A204.1 (cell line): ENCODE data around the gene WIPF1.

Experiments
- FAIRE-seq: peaks from 2 replicates; lab custom pipeline; 2012; peaks lifted over from hg19 to GRCh38; lab: Jason Lieb, UNC

The WIPF1 gene

DNA sequence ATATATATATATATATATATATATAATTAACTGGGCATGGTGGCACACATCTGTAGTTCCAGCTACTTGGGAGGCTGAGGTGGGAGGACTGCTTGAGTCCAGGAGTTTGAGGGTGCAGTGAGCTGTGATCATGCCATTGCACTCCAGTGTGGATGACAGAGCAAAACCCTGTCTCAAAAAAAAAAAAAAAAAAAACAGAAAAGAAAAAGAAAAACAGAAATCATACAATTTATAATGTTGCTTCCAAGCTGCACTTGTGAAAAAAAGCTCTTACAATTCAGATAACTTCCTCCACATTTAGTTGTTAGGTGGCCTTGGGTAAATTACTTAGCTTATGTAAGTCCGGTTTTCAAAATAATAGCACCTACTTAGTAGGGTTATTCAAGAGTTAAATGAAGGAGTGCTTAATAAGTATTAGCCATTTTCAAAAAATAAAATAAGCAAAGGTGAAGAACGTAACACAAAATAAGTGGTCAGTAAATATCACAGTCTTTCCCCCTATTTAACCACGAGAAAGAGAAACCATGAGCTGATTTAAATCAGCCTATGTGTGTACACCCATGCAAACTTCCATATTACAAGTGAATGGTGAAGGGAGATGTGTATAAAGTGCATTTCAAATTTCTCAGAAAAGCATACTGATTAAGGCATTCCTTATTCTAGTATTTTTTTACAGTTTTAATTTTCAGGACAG, 2.3 kb downstream of the WIPF1 start:
- no peak for FAIRE-seq

DNA sequence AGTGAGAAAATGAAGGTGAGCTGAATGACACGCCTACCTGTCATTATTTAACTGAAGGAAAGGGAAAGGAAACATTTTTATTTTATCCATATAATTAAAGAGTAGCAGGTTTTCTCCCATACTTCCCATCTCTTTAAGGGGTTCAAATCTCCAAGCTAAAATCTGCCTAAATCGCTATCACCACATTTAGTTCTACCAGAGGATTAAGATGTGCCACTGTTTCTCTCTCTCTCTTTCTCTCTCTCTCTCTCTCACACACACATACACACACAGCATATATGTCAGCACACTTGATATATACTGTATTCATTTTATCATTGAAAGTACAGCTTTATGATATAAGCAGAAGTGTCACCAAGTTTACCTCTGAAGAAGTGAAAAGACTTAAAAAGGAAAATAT, 3.1 kb downstream of the WIPF1 start:
- no peak for FAIRE-seq

DNA sequence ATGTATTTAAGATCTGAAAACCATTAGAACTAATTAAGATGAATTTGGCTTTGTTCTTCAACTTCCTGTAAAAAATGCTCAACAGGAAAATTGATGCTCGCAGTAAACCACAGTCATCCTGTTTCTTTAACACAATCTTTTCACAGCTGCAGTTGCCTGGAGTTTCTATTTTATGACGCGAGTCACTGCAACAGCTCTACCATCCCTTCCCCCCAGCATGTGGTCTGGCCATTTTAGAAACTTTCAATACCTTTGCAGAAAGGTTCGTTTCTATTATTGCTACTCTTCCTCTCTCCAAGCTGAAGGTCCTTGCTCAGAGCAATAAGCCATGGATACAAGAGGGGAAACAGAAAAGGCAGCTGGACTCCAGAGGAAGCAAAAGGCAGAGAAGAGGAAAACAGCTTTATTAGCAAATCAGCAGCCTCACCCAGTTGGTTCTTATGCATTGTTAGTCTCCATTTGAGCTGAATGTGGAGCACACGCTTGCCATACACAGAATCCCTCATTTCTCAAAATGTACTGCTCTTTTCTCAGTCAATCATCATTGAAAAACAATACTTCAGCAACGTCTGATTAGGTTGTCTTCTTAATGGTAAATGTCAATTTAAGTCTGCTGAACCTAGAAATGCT, 3.9 kb downstream of the WIPF1 start:
- FAIRE-seq: no peak

DNA sequence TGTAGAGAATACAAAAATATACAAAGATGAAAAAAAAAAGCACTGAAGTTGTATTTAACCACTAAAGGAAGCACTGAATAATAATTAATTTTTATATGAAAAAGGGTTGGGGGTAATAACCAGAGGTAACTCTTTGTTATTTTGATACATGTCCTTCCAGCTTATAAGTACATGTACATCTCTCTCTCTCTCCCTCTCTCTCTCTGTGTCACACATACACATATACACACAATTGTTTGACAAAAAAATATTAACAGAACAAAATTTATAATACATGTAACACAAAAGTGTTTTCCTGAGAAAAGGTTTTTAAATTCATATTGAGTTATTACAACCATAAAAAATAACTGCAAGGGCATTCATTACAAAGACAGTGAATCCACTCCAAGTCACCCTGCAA, 4.6 kb downstream of the WIPF1 start:
- FAIRE-seq: no peak

DNA sequence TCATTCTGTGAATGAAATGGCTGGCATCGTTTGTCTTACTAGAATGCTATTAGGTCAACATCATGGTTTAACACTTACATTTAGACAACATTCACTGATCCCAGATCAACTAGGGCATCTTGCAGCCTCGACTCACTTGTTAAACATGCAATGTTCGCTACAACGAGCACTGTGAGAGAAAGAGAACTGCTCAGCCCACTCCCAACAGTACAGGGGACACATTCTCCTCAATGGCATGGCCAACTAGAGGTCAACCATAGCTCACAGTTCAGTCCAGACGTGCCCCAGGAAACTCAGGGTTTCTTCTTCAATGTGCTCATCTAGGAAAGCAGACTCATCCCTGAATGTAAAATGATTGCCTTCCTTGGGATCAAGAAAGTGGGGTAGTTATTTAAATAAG, 5.9 kb downstream of the WIPF1 start:
- FAIRE-seq: no peak

DNA sequence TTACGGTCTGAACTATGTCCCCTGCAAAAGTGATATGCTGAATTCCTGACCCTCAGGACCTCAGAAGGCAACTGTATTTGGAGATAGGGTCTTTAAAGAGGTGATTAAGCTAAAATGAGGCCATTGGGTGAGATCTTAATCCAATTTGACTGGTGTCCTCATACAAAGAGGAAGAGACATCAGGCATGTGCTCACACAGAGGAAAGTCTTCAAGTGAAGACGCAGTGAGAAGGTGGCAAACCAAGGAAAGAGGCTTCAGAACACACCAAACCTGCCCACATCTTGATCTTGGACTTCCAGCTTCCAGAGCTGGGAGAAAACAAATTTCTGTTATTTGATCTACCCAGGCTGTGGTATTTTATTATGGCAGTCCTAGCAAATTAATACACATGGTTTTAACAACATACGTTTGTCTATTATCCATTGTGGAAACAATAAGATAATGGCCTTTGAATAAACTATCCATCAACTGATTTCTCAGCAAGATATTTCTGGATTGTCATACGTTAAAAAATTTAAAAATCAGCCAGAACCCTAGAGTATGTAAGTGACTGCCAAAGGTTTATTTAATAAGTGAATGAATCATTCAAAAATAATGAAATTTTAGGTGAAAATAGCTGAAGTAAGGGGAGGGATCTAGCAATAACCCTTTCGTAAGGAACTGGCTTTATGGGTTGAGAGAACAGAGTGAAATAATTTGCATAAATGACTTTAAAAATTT, 6.5 kb downstream of the WIPF1 start:
- no peak for FAIRE-seq

DNA sequence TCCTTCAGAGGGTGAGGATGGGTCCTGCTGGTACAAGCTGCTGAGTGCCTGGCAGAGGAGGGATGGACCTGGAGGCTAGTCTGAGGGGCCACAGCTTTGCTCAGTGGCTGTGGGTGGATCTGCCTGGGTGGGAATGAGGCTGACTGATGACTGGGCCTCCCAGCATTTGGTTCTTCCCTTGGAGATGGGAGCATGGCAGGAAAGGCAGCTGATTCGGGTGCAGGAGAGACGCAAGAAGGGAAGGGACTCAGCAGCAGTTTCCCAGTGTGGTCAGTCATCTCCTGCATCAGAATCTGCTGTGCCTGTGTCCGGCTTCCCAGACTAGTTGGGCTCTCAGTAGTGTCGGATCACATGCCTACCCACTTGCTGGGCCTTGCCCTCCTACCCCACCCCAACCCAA, 7.3 kb downstream of the WIPF1 start:
- FAIRE-seq: no peak

DNA sequence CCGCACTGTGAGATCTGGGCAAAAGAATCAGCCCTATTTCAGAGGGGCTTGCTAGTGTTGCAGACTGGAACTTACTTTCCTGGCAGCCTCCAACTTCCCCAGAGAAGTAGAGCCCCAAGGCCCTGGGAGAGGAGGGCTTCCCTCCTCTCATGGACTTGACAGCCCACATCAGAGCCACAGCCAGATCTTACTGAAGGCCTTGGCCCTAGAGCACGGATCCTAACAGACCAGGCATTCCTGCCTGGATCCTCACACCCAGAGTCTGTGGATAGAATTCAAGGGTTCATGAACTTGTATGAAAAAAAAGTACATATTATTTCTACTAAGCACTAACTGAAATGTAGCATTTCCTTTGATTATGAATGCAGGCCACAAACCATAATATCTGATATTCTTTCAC, 8.3 kb downstream of the WIPF1 start:
- no peak for FAIRE-seq

DNA sequence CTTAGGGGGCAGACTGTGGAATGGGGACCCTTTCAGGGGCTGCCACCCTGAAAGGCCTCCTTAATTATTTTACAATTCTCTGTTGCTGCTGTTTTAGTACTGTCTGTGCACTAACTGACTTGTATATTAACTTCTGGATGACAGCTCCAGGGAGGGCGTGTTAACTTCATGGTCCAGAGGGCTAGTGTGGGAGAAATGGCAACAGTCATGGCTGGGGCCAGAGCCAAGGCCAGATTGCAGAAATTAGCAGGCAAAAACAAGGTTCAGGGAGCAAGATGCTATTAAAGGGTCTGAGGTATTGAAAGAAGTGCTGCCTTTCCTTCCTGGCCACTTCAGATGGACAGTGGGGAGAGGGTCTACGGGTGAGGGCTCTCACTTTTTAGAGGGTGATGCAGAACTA, 9.1 kb downstream of the WIPF1 start:
- FAIRE-seq: no peak

DNA sequence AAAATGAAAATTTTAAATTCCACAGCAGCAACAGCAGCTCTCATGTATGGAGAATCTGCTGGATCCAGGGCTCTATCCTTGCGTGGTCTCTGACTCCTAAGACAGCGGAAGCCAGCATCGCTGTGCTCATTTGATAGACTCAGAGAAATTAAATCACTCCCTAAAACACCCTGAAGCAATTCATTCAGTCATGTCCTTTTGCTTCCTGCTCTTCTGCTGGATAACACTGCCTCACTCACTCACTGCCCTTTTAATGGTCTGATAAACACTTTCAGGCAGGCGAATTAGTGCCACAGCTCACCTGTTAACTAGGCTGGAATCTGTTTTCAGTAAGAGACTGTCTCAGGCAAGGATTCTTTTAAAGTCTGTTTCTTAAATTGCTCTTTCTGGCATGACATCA, 10.0 kb downstream of the WIPF1 start:
- FAIRE-seq: no peak

DNA sequence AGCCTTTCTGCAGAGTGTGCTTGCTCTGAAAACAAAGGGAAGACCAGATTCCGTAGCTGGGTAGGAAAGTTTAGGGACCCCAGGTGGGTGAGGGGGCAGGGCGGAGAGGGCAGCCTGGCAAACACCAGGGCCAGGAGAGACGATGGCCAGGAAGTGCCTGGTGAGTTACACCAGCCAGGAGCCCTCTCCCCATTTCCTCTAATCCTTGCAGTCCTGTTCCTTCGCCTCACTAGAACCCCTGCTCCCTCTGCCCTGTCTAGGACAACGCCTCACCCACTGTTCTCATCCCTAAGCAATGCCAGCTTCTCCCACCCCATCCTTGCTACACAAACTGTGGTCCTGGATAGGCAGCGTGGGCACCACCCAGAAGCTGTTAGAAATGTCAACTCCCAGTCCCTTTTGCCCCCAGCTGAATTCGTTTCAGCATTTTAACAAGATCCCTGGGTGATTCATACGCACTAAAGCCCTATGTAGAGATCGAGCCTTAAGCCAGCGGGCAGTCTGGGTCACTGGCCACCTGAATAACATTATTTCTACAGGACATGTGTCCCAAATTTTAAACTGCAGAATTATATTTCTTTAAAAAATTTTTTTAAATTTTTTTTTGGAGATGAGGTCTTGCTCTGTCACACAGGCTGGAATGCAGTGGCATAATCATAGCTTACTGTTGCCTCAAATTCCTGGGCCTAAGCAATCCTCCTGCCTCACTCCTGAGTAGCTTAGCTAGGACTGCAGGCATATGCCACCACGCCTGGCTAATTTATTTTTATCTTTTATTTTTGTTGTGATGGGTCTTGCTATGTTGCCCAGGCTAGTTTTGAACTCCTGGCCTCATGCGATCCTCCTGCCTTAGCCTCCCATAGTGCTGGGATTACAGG, 10.9 kb downstream of the WIPF1 start:
- FAIRE-seq: no peak

DNA sequence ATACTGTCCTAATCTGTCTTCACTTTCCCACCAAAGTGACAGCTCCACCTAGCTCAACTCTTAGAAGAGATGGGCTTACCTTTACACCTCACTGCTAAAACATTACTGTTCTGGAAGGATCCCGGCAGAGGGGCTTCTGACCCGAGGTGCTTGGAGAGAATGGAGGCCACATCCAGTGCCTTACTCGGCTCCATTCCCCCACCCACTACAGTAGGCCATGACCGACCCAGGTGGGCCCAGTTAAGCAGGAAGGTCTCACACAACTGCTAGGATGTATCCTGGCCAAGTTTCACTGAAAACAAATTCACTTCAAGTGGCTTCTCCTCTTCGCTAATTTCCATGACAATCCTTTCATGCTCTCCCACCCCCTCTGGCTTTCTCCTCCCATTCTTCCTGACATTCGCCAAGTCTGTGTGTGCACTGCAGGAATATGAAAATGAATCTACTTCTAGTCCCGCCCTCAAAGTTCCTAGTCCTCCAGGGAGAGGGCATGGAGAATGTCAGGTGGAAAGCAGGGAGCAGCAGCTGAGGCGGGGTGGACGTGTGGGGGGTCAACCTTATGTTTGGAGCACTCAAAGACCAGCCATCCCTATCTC, 11.8 kb downstream of the WIPF1 start:
- FAIRE-seq: no peak

DNA sequence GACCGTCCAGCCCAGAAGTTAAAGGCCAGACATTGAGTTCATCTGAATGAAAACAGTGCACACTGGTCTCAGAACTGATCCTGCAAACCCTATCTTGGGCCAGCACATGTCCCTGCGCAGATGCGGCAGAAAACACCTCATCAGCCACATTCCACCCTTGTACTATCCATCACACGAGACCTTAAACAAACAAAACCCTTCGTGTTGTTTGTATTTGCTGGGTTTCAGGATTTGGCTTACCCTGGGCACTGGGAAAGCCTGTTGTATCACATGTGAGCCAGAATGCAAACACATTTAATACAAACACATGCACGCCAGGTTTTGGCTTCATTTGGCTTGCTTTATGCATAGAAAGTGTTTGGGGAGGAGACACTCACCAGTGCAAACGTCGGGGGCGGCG, 12.5 kb downstream of the WIPF1 start:
- no peak for FAIRE-seq

DNA sequence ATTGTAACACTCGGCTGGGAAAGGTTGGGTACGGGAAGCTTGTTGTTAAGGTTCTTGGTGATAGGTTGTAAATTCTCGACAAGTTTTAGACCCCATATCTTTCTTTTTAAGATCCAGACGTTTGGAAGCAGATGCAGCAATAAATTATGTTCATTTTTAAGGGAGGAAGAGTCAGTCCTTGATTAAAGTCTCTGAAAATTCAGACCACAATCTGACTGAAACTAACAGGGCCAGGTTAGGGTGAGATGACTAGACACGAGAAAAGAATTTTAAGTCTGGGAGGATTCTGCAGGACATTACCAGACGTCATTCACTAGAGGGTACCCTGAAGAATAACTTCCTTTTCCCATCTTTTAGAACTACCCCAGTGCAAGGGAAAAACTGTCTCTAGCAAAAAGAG, 16.1 kb downstream of the WIPF1 start:
- no peak for FAIRE-seq

DNA sequence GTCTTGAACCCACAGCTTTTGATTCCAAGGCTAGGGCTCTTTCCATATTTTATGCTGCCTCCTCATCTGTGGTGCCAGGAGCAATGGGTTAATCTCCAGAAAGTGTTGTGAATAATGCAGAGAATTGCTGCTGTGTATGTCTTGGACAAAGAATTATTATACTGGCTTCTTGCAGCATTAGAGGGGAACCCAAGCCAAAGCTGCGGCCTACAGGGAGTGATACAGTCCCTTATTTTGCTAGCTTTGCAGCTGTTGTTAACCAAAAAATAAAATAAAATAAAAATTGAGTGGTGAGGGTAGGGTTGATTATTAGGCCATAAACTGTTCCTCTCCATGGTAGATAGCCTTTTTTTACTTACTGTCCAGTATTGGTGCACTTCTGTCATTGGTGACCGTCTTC, 16.7 kb downstream of the WIPF1 start:
- no peak for FAIRE-seq

DNA sequence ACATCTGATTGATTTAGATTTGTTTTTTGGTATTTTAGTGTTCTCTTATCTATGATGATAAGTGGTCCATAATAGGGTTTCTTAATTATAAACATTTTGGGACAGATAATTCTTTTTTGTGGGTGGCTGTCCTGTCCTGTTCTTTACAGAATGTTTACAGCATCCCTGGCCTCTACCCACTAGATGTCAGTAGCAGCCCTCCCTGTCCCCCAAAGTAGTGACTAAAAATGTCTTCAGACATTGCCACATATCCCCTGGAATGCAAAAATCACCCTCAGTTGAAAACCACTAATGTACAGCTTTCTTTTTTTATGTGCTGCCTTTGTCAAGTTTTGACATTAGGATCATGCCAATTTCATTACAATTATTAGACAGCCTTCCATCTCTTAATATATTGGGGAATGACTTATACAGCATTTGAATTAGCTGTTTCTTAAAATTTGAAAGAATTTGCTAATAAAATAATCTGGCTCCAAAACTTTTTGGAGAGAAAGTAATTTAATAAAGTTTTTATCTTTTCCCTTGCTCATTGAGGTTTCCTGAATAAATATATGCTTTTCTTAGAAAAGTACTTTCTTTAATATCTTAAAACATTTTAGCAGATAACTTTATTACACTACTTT, 19.5 kb downstream of the WIPF1 start:
- no peak for FAIRE-seq

DNA sequence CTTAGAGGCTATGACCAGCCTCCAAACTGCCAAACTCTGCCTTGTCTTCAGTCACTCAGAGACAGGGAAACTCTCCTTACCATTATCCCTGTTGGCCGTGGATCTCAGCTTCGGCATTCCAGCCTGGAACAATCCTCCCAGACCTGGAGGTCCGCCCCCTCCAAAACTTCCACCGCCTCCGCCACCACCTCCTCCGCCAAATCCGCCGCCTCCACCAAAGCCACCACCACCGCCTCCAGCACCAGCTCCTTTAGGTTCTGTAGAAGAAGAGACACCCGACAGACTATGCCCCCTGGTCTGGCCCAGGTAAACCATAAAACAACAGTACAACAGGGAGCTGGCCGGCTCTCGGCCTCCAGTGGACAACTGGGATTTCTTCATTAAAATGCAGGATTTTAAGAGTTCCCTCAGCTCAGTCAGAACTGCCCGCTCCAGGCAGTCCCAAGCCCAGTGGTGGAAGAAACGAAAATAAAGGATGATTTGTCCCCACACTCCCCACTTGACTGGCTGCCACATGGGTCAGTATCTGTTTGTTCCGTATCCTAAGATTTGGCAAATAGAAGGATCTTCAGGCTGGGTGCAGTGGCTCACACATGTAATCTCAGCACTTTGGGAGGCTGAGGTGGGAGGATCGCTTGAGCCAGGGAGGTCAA, 22.4 kb downstream of the WIPF1 start:
- FAIRE-seq: no peak

DNA sequence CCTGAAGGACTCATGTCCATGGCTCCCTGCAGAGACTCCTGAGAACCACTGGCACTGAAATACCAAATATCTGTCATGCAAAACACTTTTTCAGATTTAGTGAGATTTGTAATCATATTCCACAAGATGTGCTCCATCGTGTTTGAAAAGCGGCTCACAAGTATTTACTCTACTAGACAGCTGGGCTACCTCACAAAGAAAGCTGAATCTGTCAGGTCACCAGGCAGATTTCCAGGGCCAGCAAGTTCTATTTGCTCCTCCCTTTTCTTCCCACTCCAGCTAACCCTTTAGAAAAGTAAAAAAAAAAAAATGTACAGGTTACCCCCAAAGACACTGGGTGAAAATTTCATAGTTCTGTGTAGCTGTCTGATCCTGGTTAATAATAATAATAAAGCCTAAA, 22.9 kb downstream of the WIPF1 start:
- FAIRE-seq: no peak

DNA sequence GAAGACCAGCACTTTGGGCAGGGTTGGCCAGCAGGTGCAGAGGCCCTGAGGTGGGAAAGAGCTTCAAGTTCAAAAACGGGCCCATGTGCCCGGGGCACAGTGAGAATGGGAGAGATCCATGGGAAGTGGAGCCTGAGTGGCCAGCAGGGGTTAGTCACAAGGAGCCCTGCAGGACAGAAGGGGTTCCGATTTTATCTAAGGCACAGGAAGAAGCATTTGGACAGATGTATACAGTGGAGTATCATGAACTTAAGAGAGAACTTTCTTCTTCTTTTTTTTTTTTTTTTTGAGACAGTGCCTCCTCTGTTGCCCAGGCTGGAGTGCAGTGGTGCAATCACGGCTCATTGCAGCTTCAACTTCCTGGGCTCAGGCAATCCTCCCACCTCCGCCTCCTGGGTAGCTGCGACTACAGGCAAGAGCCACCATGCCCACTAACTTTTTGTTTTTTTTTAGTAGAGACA, 24.0 kb downstream of the WIPF1 start:
- FAIRE-seq: no peak

DNA sequence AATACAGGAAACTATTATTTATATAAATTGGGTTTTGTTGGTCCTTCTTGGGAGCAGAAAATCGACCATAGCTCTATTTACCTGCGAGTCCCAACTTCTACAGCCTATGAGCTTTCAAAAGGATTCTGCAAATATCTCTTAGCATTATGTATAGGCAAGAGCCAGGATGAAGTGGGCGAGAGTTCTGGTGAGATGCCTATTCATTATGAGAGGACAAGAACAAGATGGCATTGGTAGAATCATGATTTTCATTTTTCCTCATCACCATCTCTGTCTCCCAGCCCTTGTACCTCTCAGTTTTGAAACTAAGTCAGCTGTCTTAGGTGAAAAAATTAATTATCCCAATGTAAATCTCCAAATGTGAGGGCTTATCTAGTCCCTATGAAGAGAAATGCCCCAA, 25.0 kb downstream of the WIPF1 start:
- FAIRE-seq: no peak

DNA sequence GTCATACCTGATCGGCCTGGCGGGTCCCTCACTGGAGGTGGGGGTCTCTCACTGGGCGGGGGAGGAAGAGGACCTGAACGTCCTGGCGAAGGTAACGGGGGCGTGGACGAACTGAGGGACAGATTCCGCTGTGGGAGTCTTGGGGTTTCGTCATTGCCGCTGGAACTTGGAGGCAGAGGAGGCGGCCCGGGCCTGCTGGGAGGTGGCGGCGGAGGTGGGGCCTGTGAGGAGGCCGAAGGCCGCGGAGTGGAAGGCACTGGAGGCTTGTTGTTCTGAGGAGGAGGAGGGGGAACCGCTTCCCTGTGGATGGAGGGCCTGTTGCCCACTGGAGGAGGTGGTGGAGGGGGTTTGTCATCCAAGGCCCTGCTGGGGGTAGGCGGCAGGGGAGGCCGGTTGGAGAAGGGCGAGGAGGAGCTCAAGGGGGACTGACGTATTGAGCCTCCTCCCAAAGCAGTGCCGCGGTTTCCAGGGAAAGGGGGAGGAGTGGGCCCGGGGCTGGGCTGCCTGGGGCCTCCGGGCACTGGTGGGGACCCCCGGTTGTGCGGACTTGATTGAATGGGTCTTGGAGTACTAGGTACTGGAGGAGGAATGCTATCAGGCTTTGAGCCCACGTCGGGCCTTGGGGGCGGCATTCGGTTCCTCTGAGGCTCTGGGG, 25.8 kb downstream of the WIPF1 start:
- no peak for FAIRE-seq
